ENCODE results near the gene TEAD1.

The TEAD1 gene

DNA sequence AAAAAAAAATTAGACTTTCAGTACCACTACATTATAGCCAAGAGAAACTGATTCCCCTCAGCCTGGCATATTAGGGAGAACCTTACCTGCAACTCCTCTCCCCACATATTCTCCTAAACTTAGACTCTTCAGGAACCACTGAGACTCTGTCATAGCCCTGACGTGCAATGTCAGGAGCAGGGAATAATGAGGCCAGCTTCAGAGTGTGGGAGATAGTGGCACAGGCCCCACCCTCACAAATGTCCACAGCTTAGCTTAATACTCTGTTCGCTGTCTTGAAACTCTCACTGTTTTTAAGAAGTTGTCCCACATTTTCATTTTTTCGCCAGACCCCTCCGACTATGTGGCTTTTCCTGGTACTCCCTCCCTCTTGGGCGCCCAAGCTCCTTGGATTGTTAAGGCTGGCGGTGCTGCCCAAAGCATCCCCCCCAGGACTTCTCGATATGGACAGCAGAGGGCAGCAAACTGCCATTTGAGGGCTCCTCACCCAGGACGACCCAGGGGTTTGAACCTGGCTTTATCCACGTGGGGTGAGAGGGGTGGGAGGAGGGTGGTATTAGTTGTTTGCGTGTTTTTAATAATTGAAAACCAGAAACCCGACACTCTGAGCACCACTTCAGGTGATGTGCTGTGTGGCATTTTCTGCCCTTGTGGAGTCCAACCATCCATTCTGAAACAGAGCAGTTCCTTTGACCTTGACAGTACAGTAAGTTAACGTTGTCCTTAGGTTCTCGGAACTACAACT, 289.7 kb downstream of the TEAD1 start:
- DNase-seq: no peak

DNA sequence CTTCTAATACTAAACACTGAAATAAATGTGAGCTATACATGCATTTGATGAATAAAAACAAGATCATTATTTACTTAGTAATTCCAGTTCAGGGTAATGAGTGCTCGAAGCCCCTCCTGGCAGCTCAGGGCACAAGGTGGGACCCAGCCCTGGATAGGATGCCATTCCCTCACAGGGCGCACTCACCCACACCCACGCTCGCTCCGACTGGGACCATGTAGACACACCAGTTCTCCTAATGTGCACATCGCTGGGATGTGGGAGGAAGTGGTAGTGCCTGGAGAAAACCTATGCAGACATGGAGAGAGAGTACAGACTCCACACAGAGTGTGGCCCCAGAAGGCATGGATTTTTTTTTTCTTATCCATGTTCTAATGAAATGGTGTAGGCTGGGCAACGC, 290.4 kb downstream of the TEAD1 start:
- DNase-seq: no peak

DNA sequence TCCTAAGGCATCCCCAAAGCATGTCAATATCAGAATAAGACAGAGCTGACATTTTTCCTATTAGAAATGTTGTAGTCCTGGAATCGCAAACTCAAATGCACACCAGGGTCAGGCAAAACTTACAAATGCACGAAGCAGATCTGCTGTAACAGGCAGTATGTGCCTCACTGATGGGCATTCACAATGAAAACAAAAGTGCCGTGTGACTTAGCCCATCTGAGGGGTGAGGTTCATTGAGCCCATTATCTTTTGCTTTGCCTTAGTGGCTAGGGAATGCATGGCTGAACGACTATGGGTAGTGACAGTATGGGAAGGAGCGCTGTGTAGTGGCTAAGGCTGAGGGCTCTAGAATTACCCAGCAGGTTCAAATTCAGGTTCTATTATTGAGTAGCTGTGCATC, 291.8 kb downstream of the TEAD1 start:
- DNase-seq: no peak

DNA sequence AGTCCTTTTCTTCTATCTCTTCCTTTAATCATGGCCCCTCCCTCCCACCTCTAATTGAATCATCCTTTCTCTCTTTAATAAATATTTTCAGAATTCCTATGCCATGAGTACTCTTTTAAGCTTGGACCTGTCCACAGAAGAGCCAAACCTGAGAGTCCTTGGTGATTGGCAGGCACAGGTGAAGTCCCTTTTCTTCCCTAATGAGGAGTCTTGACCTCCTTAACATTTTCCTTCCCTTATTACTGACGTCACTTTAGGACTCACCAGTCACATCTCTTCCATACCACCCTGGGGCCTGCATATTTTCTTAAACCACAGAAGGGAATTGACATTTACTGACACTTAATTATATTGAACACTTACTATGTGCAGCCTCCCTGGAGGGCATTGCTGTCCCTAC, 293.9 kb downstream of the TEAD1 start:
- no peak for DNase-seq

DNA sequence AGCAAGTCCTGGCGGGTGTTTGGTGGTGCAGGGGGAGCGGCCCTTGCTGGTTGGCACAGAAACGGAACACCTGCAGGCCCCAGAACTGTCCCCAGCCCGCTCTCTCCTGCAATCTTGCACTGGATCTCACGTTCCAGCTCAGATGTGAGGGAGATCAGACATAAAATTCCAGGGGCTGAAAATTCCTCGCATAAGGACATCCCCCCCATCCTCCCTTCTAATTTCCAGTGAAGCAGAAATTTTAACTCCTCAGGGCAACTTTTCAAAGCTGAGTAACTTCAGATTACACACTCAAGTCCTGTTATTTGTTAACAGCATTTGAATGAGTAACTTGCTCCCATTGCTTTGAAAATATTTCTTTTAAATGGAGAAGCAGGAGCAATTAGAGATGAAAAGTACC, 294.6 kb downstream of the TEAD1 start:
- DNase-seq: no peak

DNA sequence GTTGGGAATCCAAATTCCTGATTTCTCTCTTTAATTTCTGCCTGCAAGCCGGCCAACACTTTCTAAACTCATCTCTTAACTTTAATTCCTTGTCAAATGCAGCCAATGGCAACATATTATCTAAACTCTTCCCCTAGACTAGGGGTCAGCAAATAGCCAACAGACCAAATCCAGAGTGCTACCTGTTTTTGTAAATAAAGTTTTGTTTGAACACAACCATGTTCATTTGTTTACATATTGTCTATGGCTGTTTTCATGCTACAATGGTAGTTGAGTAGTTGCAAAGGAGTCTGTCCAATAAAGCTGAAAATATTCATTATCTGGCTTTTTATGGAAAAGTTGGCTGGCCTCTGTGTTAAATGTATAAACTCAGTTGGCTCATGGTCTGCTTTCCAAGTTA, 297.7 kb downstream of the TEAD1 start:
- no peak for DNase-seq

DNA sequence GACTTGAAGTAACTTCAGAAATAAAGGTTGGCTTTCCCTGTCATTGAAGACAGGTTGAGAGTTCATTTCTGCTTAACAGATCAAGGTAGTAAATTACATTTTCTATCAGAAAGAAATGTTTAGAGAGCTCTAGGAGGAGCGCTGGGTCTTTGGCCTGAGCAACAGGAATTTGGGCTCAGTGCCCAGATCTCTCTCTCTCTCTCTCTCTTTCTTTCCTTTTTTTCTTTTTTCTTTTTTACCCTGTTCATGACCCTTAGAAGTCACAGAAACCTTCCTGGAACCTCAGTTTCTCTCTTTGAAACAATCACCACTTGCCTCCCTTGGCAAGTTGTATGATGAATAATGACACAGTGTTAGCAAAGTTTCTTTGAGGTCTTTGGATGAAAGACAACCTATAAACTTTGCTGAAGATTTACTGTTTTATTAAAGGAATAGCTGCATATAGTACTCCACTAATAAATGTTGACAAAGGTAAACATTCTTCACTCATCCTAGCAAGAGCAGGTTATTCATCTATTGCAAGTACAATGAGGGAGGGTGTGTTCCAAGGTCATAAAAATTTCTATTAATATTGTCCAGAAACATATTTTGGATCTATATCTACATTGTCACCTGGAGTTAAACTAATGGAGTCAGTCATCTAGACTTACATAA, 299.4 kb downstream of the TEAD1 start:
- no peak for DNase-seq

DNA sequence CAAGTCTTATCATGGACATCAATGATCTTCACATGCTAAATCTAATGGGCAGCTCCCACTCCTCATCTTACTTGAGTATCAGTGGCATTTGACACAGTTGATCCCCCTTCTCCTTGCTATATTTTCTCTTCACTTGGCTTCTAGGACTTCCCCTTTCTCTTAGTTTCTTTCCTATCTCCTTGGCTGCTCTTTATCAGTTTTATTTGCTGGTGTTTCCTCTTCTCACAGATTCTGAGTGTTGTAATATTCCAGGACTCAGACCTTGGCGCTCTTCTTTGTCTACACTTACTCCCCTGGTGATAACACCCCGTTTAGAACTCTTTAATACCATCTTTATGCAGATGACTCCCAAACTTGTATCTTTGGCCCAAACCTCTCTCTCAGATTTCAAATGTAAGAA, 301.0 kb downstream of the TEAD1 start:
- no peak for DNase-seq

DNA sequence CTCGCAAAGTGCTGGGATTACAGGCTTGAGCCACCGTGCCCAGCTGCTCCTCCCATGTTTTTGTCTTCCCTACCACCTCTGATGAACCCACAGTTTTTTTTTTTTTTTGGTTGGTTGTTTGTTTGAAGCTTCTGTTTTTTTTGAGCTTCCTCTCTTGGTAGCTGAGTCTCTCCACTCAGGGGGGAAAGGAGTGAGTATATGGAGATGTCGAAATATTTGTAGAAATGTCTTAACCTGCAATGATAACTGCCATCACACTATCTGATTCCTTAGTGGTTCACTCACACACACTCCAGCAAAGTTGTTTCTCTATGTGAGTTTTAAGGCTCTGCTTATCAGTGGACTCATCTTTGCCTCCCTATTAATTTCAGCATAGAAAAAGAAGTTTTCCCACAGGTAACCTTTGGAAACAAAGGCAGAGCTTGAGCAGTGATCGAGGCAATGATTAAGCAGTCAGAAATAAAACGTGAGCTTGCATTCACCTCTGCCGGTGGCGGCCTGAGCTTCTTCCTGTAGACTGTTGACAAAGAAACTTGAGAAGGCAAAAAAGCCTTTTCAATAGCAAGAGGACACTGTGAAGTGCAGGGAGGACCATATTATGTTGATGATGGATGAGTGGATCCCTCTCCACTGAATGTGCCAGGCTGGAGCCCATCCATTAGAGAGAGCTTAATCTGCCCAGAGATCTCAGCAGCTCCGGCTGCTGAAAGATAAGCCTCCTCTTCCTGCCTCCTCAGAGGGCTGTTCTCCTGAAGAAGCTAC, 305.9 kb downstream of the TEAD1 start:
- DNase-seq: peak; percentile 51

DNA sequence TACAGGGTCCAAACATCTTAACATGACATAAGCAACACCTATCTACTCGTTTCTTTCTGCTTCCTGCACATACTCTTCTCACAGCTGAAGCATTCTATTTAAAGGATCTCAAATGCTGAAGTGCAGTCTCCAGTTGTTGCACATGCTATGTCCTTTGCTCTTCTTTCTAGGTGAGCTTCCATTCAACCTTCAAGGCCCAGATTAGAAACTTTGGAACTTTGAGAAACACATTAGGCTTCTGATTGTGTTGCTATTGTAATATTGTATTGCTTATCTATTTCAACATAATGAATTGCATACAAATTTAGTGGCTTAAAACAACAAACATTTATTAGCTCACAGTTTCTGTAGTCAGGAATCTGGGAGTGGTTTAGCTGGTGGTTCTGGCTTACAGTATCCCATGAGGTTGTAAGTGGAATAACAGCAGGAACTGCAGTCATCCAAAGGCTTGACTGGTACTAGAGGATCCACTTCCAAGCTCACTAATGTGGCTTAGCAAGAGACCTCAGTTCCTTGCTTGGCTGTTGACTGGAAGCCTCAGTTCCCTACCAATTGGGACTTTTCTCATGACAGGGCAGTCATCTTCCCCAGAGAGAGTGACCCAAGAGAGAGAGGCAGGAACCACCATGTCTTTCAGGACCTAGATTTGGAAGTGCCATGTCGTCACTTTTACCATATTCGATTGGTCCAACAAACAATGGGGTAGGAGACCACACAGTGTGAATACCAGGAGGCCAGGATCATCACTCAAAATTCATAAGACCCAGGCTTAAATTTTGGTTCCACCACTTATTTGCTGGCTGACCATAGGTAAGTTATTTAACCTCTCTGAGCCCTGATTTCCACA, 307.7 kb downstream of the TEAD1 start:
- no peak for DNase-seq

DNA sequence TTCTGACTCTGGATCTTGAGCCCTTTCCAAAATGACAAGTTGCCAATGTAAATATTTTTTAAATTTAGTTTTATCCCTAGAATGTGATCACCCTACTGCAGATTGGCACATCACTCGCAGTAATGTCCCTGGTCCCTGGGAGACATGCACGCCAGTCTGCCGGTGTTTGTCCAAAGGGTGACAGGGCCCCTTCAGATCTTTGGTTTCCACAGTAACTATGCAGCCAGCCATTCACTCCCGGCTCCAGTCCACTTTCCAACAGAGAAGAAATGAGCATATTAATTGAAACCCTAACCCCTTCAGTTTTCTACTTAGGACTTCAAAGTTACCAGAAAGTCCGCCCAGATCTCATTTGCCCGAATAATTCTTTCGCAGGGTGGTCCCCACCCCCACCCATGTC, 309.1 kb downstream of the TEAD1 start:
- DNase-seq: no peak

DNA sequence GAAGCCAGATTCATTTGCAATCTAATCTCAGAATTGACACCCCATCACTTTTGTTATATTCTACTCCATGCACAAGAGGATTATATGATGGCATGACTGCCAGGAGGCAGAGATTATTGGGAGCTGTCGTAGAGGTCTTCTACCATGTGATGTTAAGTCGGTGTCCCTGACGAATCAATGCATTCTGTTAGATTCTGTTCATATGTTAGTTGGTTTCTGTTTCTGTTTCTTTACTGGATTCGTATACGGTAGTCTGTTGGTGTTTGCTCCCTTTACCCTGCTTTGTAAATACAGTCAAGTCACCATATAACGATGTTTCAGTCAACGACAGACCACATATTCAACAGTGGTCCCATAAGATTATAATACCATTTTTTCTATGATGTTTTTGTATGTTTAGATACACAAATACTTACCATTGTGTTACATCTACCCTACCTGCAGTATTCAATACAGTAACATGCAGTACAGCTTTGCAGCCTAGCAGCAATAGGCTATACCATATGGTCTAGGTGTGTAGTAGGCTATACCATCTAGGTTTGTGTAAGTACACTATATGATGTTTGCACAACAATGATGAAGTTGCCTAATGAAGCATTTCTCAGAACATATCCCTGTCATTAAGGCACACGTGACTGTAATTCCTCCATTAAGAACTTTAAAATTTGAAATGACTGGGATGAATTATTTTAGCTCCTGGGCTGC, 312.1 kb downstream of the TEAD1 start:
- DNase-seq: no peak

DNA sequence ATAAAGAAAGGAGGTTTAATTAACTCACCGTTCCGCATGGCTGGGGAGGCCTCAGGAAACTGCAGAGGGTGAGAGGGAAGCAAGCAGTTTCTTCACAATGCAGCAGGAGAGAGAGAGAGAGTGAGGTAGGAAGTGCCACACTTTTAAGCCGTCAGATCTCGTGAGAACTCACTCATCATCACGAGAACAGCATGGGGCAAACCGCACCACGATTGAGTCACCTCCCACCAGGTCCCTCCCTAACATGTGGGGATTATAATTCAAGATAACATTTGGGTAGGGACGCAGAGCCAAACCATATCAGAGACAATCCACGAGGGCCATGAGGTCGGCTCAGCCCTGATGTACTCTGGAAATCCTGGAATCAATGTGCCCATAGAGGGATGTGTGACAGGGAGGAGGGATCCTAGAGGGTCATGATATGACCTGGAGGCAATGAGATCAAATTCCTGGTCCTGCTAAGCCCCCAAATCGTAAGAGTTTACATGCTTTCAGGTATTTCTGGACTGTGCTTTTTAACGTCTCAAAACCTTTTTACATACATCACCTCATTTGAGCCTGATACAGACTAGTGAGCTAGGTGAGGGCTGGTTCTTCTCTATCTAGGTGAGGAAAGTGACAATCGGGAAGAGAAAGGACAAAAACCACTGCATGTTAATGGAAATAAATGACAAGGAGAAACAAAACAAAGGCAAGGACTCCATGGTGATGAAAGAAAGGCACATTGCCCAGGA, 315.4 kb downstream of the TEAD1 start:
- DNase-seq: no peak

DNA sequence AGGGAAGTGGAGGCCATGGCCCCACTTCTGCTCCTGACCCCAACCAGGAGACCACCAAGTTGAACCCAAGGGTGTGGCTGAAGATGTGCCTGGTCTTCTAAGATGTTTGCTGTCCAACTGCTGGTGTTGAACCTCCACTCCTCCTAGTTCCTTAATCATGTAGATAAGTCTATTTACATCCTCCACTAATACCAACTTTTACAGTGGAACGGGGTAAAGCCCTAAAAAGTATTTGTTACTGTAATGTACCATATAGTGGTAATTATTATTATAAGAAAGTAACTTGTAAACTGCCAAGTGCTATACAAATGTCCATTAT, 315.9 kb downstream of the TEAD1 start:
- DNase-seq: no peak

DNA sequence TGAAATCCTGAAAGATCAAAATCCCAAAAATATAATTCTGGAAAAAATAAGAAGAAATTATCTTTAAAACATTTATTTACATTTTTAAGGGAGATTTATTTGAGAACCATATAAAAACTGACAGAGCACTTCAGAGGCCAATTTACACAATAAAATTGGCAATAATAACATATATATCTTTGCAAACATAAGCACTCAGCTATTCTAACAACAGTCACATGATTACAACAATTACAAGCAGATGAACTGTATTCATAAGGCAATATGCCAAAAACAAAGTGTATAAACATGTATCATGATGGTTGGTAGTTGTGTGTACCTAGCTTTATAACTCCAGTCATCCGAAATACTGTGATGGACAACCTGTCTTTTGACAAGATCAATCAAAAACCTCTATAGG, 317.2 kb downstream of the TEAD1 start:
- no peak for DNase-seq

DNA sequence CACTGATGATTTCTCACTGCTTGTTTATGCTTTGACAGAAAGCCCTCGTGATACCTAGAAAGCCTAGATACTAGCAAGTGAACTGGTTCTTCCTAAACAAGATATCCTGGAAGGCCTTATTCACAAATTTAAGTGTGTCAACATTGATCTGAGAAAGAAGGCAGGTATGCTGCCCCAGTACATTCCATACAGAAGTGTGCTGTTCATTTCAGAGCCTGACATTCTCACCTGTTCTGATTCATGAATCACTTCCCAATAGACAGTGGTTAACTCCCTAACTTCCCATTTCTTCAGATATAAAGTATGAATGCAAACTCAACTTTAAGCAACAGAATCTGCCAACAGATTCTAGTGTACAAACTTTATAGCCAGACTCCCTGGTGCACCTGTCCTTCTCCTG, 319.4 kb downstream of the TEAD1 start:
- no peak for DNase-seq

All from SHP77 treated with DMSO at 0.1 percent for 48 hours (cell line).